ENCODE measurements around the gene CHMP1A.

DNA sequence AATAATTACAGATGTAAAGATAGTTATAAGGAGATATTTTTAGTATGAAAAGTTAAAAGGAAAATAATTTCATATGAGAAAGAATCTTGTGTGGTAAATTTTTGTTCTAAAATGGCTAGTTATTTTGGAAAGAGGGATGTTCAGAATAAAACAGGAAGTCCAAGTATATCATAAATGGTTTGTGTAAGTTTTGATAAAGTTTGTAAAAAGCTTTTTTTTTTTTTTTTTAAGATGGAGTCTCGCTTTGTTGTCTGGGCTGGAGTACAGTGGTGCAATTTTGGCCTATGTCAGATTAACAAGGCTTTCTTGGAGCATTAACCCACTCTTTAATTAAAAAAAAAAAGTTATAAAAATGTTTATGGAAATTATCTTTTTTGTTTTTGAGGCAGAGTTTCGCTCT is 20.8 kb upstream of the CHMP1A start:
- TF ChIP-seq, protein P1, sequence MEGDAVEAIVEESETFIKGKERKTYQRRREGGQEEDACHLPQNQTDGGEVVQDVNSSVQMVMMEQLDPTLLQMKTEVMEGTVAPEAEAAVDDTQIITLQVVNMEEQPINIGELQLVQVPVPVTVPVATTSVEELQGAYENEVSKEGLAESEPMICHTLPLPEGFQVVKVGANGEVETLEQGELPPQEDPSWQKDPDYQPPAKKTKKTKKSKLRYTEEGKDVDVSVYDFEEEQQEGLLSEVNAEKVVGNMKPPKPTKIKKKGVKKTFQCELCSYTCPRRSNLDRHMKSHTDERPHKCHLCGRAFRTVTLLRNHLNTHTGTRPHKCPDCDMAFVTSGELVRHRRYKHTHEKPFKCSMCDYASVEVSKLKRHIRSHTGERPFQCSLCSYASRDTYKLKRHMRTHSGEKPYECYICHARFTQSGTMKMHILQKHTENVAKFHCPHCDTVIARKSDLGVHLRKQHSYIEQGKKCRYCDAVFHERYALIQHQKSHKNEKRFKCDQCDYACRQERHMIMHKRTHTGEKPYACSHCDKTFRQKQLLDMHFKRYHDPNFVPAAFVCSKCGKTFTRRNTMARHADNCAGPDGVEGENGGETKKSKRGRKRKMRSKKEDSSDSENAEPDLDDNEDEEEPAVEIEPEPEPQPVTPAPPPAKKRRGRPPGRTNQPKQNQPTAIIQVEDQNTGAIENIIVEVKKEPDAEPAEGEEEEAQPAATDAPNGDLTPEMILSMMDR (IDR thresholded peaks at IDR 0.05 in 4 of 5, conservative IDR thresholded peaks at IDR 0.05 in 1 of 5): no peak
- TF ChIP-seq POLR2A (IDR thresholded peaks at IDR 0.05): no peak

Measured in gastrocnemius medialis (tissue), 4 donors.